SK-N-SH treated with all-trans-retinoic acid at 6 μM for 48 hours (cell line): ENCODE results near the gene RHOU.

Experiments used
- ATAC-seq: fragments of 200-7000 bp; cut with Tn5 transposase; 3 replicates; pipeline ENCODE4 v1.9.1; 2020; ENCODE audit warnings: mild to moderate bottlenecking, moderate library complexity
- ARNTL ChIP-seq: fragments of 450-650 bp; formaldehyde crosslinking; IDR thresholded peaks from 2 replicates; pipeline ENCODE4 v1.5.0; 2020; ENCODE audit warnings: low read depth, mild to moderate bottlenecking, moderate library complexity, borderline replicate concordance
- CREB5 ChIP-seq: fragments of 250-450 bp; sonication (Bioruptor Pico); IDR thresholded peaks from 2 replicates; pipeline ENCODE4 v1.5.1; 2020; ENCODE audit warnings: low read depth, mild to moderate bottlenecking, moderate library complexity
- CSDC2 ChIP-seq: fragments of 250-450 bp; sonication (Bioruptor Pico); IDR thresholded peaks from 2 replicates; pipeline ENCODE4 v1.5.0; 2020; ENCODE audit warnings: mild to moderate bottlenecking, moderate library complexity
- ESRRG ChIP-seq: fragments of 250-450 bp; sonication (Bioruptor Pico); IDR thresholded peaks from 2 replicates; pipeline ENCODE4 v1.6.1; 2021; ENCODE audit warnings: mild to moderate bottlenecking
- ISL1 ChIP-seq: fragments of 250-450 bp; sonication (Bioruptor Pico); IDR thresholded peaks from 2 replicates; pipeline ENCODE4 v2.1.2; 2022; ENCODE audit warnings: mild to moderate bottlenecking, moderate library complexity
- OSR1 ChIP-seq: fragments of 250-450 bp; sonication (Bioruptor Pico); IDR thresholded peaks from 2 replicates; pipeline ENCODE4 v1.8.0; 2022; ENCODE audit warnings: moderate library complexity, mild to moderate bottlenecking, inconsistent platforms
- POU6F1 ChIP-seq: fragments of 250-450 bp; sonication (Bioruptor Pico); IDR thresholded peaks from 2 replicates; pipeline ENCODE4 v1.8.0; 2021; ENCODE audit warnings: low read depth, mild to moderate bottlenecking, moderate library complexity, borderline replicate concordance
- PPARA ChIP-seq: fragments of 250-450 bp; sonication (Bioruptor Pico); IDR thresholded peaks from 2 replicates; pipeline ENCODE4 v1.5.0; 2020; ENCODE audit warnings: mild to moderate bottlenecking, borderline replicate concordance
- RARB ChIP-seq: fragments of 250-450 bp; sonication (Bioruptor Pico); IDR thresholded peaks from 2 replicates; pipeline ENCODE4 v1.8.0; 2021; ENCODE audit warnings: mild to moderate bottlenecking, moderate library complexity
- SNAI2 ChIP-seq: fragments of 250-450 bp; sonication (Bioruptor Pico); IDR thresholded peaks from 2 replicates; pipeline ENCODE4 v1.5.0; 2020; ENCODE audit warnings: mild to moderate bottlenecking, moderate library complexity
- TCF4 ChIP-seq: fragments of 250-450 bp; sonication (Bioruptor Pico); IDR thresholded peaks from 2 replicates; pipeline ENCODE4 v1.8.0; 2021; ENCODE audit warnings: mild to moderate bottlenecking, moderate library complexity, borderline replicate concordance
- TOX ChIP-seq: fragments of 250-450 bp; sonication (Bioruptor Pico); IDR thresholded peaks from 2 replicates; pipeline ENCODE4 v1.8.0; 2021; ENCODE audit warnings: mild to moderate bottlenecking, moderate library complexity, borderline replicate concordance
- ZC3H10 ChIP-seq: fragments of 250-450 bp; sonication (Bioruptor Pico); IDR thresholded peaks from 2 replicates; pipeline ENCODE4 v1.5.1; 2021; ENCODE audit warnings: mild to moderate bottlenecking, moderate library complexity
- ZFP3 ChIP-seq: fragments of 250-450 bp; sonication (Bioruptor Pico); IDR thresholded peaks from 2 replicates; pipeline ENCODE4 v1.5.0; 2020; ENCODE audit warnings: mild to moderate bottlenecking, moderate library complexity
- ZFP30 ChIP-seq: fragments of 450-650 bp; formaldehyde crosslinking; IDR thresholded peaks from 2 replicates; pipeline ENCODE4 v1.5.0; 2022; ENCODE audit warnings: mild to moderate bottlenecking, moderate library complexity
- ZNF565 ChIP-seq: fragments of 450-650 bp; formaldehyde crosslinking; conservative IDR thresholded peaks from 2 replicates; pipeline ENCODE4 v1.5.0; 2020; ENCODE audit warnings: low read depth, mild to moderate bottlenecking, moderate library complexity
- TF ChIP-seq, protein P1 (sequence below): fragments of 250-450 bp; sonication (Bioruptor Pico); IDR thresholded peaks from 2 replicates; pipeline ENCODE4 v1.5.1; 2021; ENCODE audit warnings: mild to moderate bottlenecking, moderate library complexity
- TF ChIP-seq, protein P2 (sequence below): fragments of 250-450 bp; sonication (Bioruptor Pico); IDR thresholded peaks from 2 replicates; pipeline ENCODE4 v1.8.0; 2020; ENCODE audit warnings: mild to moderate bottlenecking, moderate library complexity, borderline replicate concordance

The RHOU gene

DNA sequence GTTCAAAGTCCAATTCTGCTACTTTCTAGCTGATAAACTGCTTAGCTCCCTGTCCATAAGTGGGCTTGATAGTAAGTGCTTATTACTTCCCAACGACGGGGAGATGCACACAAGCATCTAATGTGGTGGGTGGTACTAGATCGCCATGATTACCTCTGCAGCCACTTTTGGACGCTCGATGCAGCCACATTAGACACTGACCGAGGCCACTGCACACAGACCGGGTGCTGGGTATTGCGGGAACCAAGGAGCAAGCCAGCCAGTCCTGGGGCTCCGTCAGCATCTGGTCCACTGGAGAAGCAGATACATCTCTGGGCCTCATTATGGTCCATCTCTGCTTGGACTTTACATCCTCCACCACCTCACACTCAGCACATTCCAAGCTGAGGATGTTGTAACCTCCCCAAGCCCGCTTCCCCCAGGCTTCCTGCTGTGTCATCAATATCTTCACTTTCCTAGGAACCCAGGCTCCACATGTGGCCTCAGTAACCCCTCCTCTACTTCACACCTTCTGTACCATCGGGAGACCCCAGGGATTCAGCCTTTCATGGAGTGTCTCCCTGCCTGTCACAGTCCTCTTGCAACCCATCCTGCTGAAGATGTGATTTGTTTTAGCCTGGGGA, 48.2 kb downstream of the RHOU start (continued):
- TF ChIP-seq, protein P1, sequence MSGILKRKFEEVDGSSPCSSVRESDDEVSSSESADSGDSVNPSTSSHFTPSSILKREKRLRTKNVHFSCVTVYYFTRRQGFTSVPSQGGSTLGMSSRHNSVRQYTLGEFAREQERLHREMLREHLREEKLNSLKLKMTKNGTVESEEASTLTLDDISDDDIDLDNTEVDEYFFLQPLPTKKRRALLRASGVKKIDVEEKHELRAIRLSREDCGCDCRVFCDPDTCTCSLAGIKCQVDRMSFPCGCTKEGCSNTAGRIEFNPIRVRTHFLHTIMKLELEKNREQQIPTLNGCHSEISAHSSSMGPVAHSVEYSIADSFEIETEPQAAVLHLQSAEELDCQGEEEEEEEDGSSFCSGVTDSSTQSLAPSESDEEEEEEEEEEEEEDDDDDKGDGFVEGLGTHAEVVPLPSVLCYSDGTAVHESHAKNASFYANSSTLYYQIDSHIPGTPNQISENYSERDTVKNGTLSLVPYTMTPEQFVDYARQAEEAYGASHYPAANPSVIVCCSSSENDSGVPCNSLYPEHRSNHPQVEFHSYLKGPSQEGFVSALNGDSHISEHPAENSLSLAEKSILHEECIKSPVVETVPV (CRISPR knock-in tag), result no peak

DNA sequence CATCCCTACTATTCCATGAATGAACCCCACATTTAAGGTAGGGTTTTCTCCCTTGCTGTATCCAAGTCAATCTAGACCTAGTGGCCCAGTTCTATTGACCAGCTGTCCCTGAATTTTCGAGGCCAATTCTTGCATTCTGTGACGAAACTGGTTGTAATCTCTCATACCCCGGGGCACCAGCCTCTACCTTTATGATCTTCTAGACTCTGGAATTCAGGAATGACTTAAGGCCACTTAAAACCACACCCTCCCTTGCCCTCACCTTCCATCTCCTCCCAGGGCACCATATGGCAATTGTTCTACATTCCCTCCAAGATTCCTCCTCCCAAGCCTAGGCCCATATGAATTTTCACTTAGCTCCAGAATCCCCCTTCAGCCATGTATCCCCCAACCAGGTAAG, 48.9 kb downstream of the RHOU start:
- TF ChIP-seq SNAI2 (CRISPR knock-in tag), result no peak
- no peak for TF ChIP-seq TCF4 (CRISPR knock-in tag)
- no peak for TF ChIP-seq TOX (CRISPR knock-in tag)
- no peak for TF ChIP-seq RARB (CRISPR knock-in tag)
- no peak for TF ChIP-seq CSDC2
- TF ChIP-seq CREB5 (CRISPR knock-in tag), result no peak
- no peak for TF ChIP-seq ESRRG (CRISPR knock-in tag)
- TF ChIP-seq ARNTL (CRISPR knock-in tag), result no peak
- TF ChIP-seq, all 23 proteins: peak for 0
- ATAC-seq, result no peak

- TF ChIP-seq ISL1 (CRISPR knock-in tag) (no peak), OSR1 (no peak), ESRRG (CRISPR knock-in tag) (no peak), PPARA (CRISPR knock-in tag) (no peak), ZFP3 (CRISPR knock-in tag) (no peak), CREB5 (CRISPR knock-in tag) (no peak), ZC3H10 (no peak), POU6F1 (CRISPR knock-in tag) (no peak), ZFP30 (no peak), TCF4 (CRISPR knock-in tag) (no peak), ZNF565 (CRISPR knock-in tag) (no peak), TOX (CRISPR knock-in tag) (no peak), RARB (CRISPR knock-in tag) (no peak)
- TF ChIP-seq, protein P2, sequence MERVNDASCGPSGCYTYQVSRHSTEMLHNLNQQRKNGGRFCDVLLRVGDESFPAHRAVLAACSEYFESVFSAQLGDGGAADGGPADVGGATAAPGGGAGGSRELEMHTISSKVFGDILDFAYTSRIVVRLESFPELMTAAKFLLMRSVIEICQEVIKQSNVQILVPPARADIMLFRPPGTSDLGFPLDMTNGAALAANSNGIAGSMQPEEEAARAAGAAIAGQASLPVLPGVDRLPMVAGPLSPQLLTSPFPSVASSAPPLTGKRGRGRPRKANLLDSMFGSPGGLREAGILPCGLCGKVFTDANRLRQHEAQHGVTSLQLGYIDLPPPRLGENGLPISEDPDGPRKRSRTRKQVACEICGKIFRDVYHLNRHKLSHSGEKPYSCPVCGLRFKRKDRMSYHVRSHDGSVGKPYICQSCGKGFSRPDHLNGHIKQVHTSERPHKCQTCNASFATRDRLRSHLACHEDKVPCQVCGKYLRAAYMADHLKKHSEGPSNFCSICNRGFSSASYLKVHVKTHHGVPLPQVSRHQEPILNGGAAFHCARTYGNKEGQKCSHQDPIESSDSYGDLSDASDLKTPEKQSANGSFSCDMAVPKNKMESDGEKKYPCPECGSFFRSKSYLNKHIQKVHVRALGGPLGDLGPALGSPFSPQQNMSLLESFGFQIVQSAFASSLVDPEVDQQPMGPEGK (CRISPR knock-in tag), result no peak
- no peak for ATAC-seq
These were observed 50.4 kb downstream of the RHOU start for GRCh38 chr1:228785366-228786330.
